GM12873 (cell line): Measurements from ENCODE around the gene MEX3D.

ENCODE experiments used
- CTCF ChIP-seq: IDR thresholded peaks from 2 replicates; pipeline ENCODE4 v1.5.1; 2012; ENCODE audit warnings: low read depth, mild to moderate bottlenecking, moderate library complexity, low read length, control low read depth; ENCODE audit not compliant: insufficient read depth; ENCODE audit errors: missing control alignments

Gene MEX3D

GRCh38 chr19:1575323-1576241 is 7.5 kb upstream of the MEX3D start:
- TF ChIP-seq CTCF: no peak

GRCh38 chr19:1574354-1575136 is 6.4 kb upstream of the MEX3D start:
- no peak for TF ChIP-seq CTCF

GRCh38 chr19:1572795-1573194 is 4.7 kb upstream of the MEX3D start:
- TF ChIP-seq CTCF: no peak

- no peak for TF ChIP-seq CTCF
Measured at GRCh38 chr19:1571358-1571757, 3.2 kb upstream of the MEX3D start.

GRCh38 chr19:1570836-1571235 is 2.7 kb upstream of the MEX3D start:
- TF ChIP-seq CTCF: no peak

- no peak for TF ChIP-seq CTCF
Measured at GRCh38 chr19:1569997-1570396, 1.9 kb upstream of the MEX3D start.

- TF ChIP-seq CTCF: no peak
Measured at GRCh38 chr19:1567848-1568227, 287 bp downstream of the MEX3D start.
